A549 (cell line): ENCODE results near the gene GMPS. TPM values are rescaled to one million over a fixed set of nuclear protein-coding genes. Genes with fewer than 3 reads are reported as not detected.

Experiments
- ATAC-seq, 2 experiments: fragments of 200-7000 bp in 1 of 2; fragments of >200 bp in 1 of 2; cut with Nextera tagmentation in 1 of 2; cut with Tn5 transposase in 1 of 2; 3 replicates each; pipeline versions ENCODE4 v1.8.0 to v1.9.1; 2018 to 2020; ENCODE audit warnings: mild to moderate bottlenecking in 1 of 2, moderate library complexity in 1 of 2
- CTCF ChIA-PET: fragments of 300-600 bp; sonication (Branson Sonifier 250); formaldehyde crosslinking; extraction: SDS; loops from one replicate; lab custom pipeline; 2021; ENCODE audit warnings: antibody characterized with exemption, inconsistent platforms; lab: Yijun Ruan, JAX
- POLR2A ChIA-PET: fragments of 350-600 bp; formaldehyde crosslinking; extraction: SDS; loops from one replicate; lab custom pipeline; 2021; ENCODE audit warnings: antibody characterized with exemption, inconsistent platforms; lab: Yijun Ruan, JAX
- DNase-seq, 2 experiments: peaks; one replicate each; pipeline versions ENCODE4 v3.0.0 to v3.0.0-alpha.2; 2011 to 2016; ENCODE audit warnings: low read depth in 1 of 2, low spot score in 1 of 2
- FAIRE-seq: peaks from 2 replicates; lab custom pipeline; 2011; peaks lifted over from hg19 to GRCh38; lab: Jason Lieb, UNC
- H3K27ac ChIP-seq, 2 experiments: fragments of >200 bp; sonication (Bioruptor Twin); formaldehyde crosslinking; 3 replicates each; pipeline ENCODE4 v1.5.1; 2016 to 2017
- H3K4me1 ChIP-seq: fragments of >200 bp; sonication (Bioruptor Twin); formaldehyde crosslinking; 3 replicates; pipeline ENCODE4 v1.6.1; 2016
- H3K4me2 ChIP-seq: fragments of >200 bp; sonication (Bioruptor Twin); formaldehyde crosslinking; 3 replicates; pipeline ENCODE4 v1.6.1; 2016
- H3K4me3 ChIP-seq: fragments of >200 bp; sonication (Bioruptor Twin); formaldehyde crosslinking; 3 replicates; pipeline ENCODE4 v1.5.1; 2016
- H3K9me3 ChIP-seq: fragments of >200 bp; sonication (Bioruptor Twin); formaldehyde crosslinking; 3 replicates; pipeline ENCODE4 v1.6.1; 2016
- CBX8 ChIP-seq: fragments of 200-600 bp; sonication (generic); IDR thresholded peaks from 2 replicates; pipeline ENCODE4 v1.6.1; 2016
- CEBPB ChIP-seq, 2 experiments: fragments of >200 bp in 1 of 2; sonication (Bioruptor Twin) in 1 of 2; formaldehyde crosslinking in 1 of 2; IDR thresholded peaks; 2 replicates each; pipeline ENCODE4 v1.6.1; 2012 to 2016
- ESRRA ChIP-seq: fragments of 150-350 bp; IDR thresholded peaks from 2 replicates; pipeline ENCODE4 v1.6.1; 2014; ENCODE audit warnings: mild to moderate bottlenecking, low read length, borderline replicate concordance
- FOXS1 ChIP-seq: fragments of 250-450 bp; sonication (Bioruptor Pico); IDR thresholded peaks from 2 replicates; pipeline ENCODE4 v1.5.0; 2020; ENCODE audit warnings: mild to moderate bottlenecking, moderate library complexity
- HEYL ChIP-seq: fragments of 250-450 bp; sonication (Bioruptor Pico); IDR thresholded peaks from 2 replicates; pipeline ENCODE4 v1.8.0; 2021; ENCODE audit warnings: mild to moderate bottlenecking, moderate library complexity
- HOXB13 ChIP-seq: fragments of 250-450 bp; sonication (Bioruptor Pico); IDR thresholded peaks from 2 replicates; pipeline ENCODE4 v1.5.0; 2020; ENCODE audit warnings: low read depth, mild to moderate bottlenecking, moderate library complexity
- JUNB ChIP-seq: fragments of >200 bp; sonication (Bioruptor Twin); formaldehyde crosslinking; IDR thresholded peaks from 2 replicates; pipeline ENCODE4 v1.6.1; 2016
- KDM1A ChIP-seq: fragments of 200-600 bp; sonication (generic); IDR thresholded peaks from 2 replicates; pipeline ENCODE4 v1.6.1; 2016; ENCODE audit warnings: low read depth, mild to moderate bottlenecking
- MYC ChIP-seq: IDR thresholded peaks from 2 replicates; pipeline ENCODE4 v1.6.1; 2012; ENCODE audit warnings: mild to moderate bottlenecking, inconsistent platforms, low read length, improper control_type of control experiment, borderline replicate concordance
- NFE2L2 ChIP-seq: fragments of 150-350 bp; conservative IDR thresholded peaks from 2 replicates; pipeline ENCODE4 v1.6.1; 2014; ENCODE audit warnings: low read length
- RCOR1 ChIP-seq: fragments of 150-350 bp; IDR thresholded peaks from 2 replicates; pipeline ENCODE4 v1.6.1; 2014; ENCODE audit warnings: antibody characterized with exemption, low read length, low read depth
- RFX5 ChIP-seq: fragments of 450-650 bp; IDR thresholded peaks from 2 replicates; pipeline ENCODE4 v1.7.1; 2014; ENCODE audit warnings: antibody characterized with exemption, mild to moderate bottlenecking, moderate library complexity
- SMC3 ChIP-seq: fragments of >200 bp; sonication (Bioruptor Twin); formaldehyde crosslinking; IDR thresholded peaks from 3 replicates; pipeline ENCODE4 v1.6.1; 2018; ENCODE audit warnings: inconsistent platforms
- SREBF2 ChIP-seq: fragments of 450-650 bp; IDR thresholded peaks from 2 replicates; pipeline ENCODE4 v1.6.1; 2014; ENCODE audit warnings: mild to moderate bottlenecking, moderate library complexity
- TFCP2L1 ChIP-seq: fragments of 250-450 bp; sonication (Bioruptor Pico); IDR thresholded peaks from 2 replicates; pipeline ENCODE4 v1.5.0; 2021; ENCODE audit warnings: mild to moderate bottlenecking
- USF2 ChIP-seq: fragments of 450-650 bp; IDR thresholded peaks from 2 replicates; pipeline ENCODE4 v1.6.1; 2014; ENCODE audit warnings: antibody characterized with exemption
- ZC3H11A ChIP-seq: fragments of 450-650 bp; IDR thresholded peaks from 2 replicates; pipeline ENCODE4 v1.6.1; 2014; ENCODE audit warnings: antibody characterized with exemption, mild to moderate bottlenecking
- ZNF302 ChIP-seq: fragments of 250-450 bp; sonication (Bioruptor Pico); IDR thresholded peaks from 2 replicates; pipeline ENCODE4 v1.9.0; 2021; ENCODE audit warnings: inconsistent platforms, mild to moderate bottlenecking, moderate library complexity
- WGBS: methylation state at CpG from one replicate; pipeline ENCODE4 v1.1.6; 2017; ENCODE audit errors: missing lambda C conversion rate; 5-methylcytosine and 5-hydroxymethylcytosine counted together
- polyA plus RNA-seq, 4 experiments: library from polyadenylated mRNA; depleted of rRNA in 3 of 4; stranded (reverse); fragments of >200 nt; fragmentation: RNase III in 1 of 4; extraction: RNeasy Plus Mini Kit Qiagen cat#74134 plus additional on column Dnase treatment in 1 of 4; gene quantifications; 2 replicates in 3 of 4; 3 replicates in 1 of 4; pipeline ENCODE4 v1.2.3, GENCODE V29; 2011 to 2017
- TF ChIP-seq, protein P1 (sequence below): fragments of 250-450 bp; sonication (Bioruptor Pico); IDR thresholded peaks from 2 replicates; pipeline ENCODE4 v1.5.0; 2021; ENCODE audit warnings: mild to moderate bottlenecking, moderate library complexity, borderline replicate concordance
- TF ChIP-seq, protein P2 (sequence below): fragments of 250-450 bp; sonication (Bioruptor Pico); IDR thresholded peaks from 2 replicates; pipeline ENCODE4 v1.5.0; 2020; ENCODE audit warnings: low read depth, mild to moderate bottlenecking, moderate library complexity

Gene GMPS
- polyA plus RNA-seq, 2 of the 4 experiments (the other 2 are of a cell fraction), result 74.4 to 114 TPM

GRCh38 chr3:155981669-155982068 lies 111.2 kb downstream of the GMPS start:
- ChIA-PET POLR2A (no interaction called here), CTCF (interaction anchor here (0.7 to 2.0 kb wide), 2 partner anchors 176 to 872 kb away, joined by 3 to 4 read pairs; partner anchors contain the start of gene C3orf33)
- ATAC-seq (no peak), DNase-seq (no peak)
- H3K4me1 ChIP-seq, result no peaks in the 10 kb centered on the region
- no peak overlapping the region for H3K27ac ChIP-seq
- no peaks in the 10 kb centered on the region for H3K9me3 ChIP-seq
- 54% methylated on average over 3 of the region's 3 CpGs for WGBS
- TF ChIP-seq ZC3H11A, result no peak
- no peak for TF ChIP-seq JUNB
- no peak for TF ChIP-seq SREBF2
- TF ChIP-seq CBX8, result no peak
- no peak for TF ChIP-seq TFCP2L1 (CRISPR knock-in tag)
- TF ChIP-seq, all 56 proteins: peak for 0
- Histone ChIP-seq H3K4me2 (no peak overlapping the region), H3K4me3 (no peak overlapping the region)
- FAIRE-seq, result no peak

GRCh38 chr3:155983834-155984474 lies 113.5 kb downstream of the GMPS start:
- POLR2A ChIA-PET, result interaction anchor here (0.6 kb wide), 1 partner anchor 144 kb away, joined by 3 read pairs; no protein-coding TSS in a partner anchor
- H3K4me1 ChIP-seq, result no peaks in the 10 kb centered on the region
- H3K4me2 ChIP-seq, result no peak overlapping the region
- TF ChIP-seq MYC (no peak), ZNF302 (no peak), SMC3 (no peak), ESRRA (no peak), FOXS1 (CRISPR knock-in tag) (no peak)
- no peak for DNase-seq
- ATAC-seq, result no peak
- 76% methylated on average over 1 of the region's 1 CpG for whole genome bisulfite sequencing
- CTCF ChIA-PET, result interaction anchor here (0.9 to 1.5 kb wide), 3 partner anchors 12 to 204 kb away, joined by 3 to 5 read pairs (median 3); no protein-coding TSS in a partner anchor
- FAIRE-seq, result no peak
- H3K9me3 ChIP-seq, result no peaks in the 10 kb centered on the region
- no peak overlapping the region for H3K27ac ChIP-seq
- H3K4me3 ChIP-seq, result no peak overlapping the region

DNA sequence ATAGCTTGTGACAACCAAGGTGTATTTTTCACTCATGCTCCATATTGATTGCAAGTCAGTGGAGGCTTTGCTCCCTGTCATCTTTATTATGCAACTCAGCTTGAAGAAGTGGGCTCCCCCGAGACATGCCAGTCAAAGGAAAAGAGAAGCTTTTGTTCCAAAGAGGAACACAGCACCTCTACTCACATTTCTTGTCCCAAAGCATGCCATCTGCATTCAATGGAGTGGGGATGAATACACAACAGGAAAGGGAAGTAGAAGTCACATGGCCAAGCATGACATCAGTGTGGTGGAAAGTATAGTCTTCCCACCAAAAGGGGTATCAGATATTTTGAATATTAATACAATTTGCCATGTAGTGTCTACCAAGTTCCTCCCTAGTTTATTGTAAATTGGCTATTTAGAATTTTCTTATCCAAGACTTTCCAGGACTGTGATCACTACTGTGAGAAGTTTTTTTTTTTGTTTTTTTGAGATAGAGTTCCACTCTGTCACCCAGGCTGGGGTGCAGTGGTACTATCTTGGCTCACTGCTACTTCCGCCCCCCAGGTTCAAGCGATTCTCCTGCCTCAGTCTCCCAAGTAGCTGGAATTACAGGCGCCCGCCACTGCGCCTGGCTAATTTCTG lies 114.5 kb downstream of the GMPS start:
- WGBS, result 75% methylated on average over 6 of the region's 6 CpGs
- H3K4me2 ChIP-seq, result no peak overlapping the region
- no peaks in the 10 kb centered on the region for H3K4me1 ChIP-seq
- H3K4me3 ChIP-seq, result no peak overlapping the region
- no peaks in the 10 kb centered on the region for H3K9me3 ChIP-seq
- ATAC-seq, result no peak
- POLR2A ChIA-PET, result no interaction called here
- H3K27ac ChIP-seq, result no peak overlapping the region
- FAIRE-seq, result no peak
- TF ChIP-seq HOXB13 (CRISPR knock-in tag) (no peak), RFX5 (no peak), JUNB (no peak), NFE2L2 (no peak), HEYL (CRISPR knock-in tag) (no peak), USF2 (no peak), KDM1A (no peak), CEBPB (IDR thresholded peaks at IDR 0.05) (no peak), RCOR1 (no peak)
- TF ChIP-seq, protein P1, sequence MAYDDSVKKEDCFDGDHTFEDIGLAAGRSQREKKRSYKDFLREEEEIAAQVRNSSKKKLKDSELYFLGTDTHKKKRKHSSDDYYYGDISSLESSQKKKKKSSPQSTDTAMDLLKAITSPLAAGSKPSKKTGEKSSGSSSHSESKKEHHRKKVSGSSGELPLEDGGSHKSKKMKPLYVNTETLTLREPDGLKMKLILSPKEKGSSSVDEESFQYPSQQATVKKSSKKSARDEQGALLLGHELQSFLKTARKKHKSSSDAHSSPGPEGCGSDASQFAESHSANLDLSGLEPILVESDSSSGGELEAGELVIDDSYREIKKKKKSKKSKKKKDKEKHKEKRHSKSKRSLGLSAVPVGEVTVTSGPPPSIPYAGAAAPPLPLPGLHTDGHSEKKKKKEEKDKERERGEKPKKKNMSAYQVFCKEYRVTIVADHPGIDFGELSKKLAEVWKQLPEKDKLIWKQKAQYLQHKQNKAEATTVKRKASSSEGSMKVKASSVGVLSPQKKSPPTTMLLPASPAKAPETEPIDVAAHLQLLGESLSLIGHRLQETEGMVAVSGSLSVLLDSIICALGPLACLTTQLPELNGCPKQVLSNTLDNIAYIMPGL (CRISPR knock-in tag), result no peak
- TF ChIP-seq, protein P2, sequence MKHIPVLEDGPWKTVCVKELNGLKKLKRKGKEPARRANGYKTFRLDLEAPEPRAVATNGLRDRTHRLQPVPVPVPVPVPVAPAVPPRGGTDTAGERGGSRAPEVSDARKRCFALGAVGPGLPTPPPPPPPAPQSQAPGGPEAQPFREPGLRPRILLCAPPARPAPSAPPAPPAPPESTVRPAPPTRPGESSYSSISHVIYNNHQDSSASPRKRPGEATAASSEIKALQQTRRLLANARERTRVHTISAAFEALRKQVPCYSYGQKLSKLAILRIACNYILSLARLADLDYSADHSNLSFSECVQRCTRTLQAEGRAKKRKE (CRISPR knock-in tag), result no peak
- CTCF ChIA-PET, result interaction anchor here (0.9 kb wide), 2 partner anchors 13 to 26 kb away, joined by 3 to 5 read pairs; no protein-coding TSS in a partner anchor
- DNase-seq, result no peak
